Stimulated activated CD8-positive, alpha-beta memory T cell treated with anti-CD3 and anti-CD28 coated beads, Interleukin-4, amount 100 ng/mL, for 48 hours (primary cell): ENCODE data around the gene SARNP.
A peak's percentile ranks its signal among the peaks of the same experiment; 100 is the strongest.
"Not testable (repeated sequence)": the region's sequence is repeated elsewhere in the genome, so short reads cannot be mapped to it uniquely, and the experiment has no call there.

Experiments
- DNase-seq: peaks from one replicate; pipeline ENCODE4 v3.0.0-alpha.2; 2020

The SARNP gene

DNA sequence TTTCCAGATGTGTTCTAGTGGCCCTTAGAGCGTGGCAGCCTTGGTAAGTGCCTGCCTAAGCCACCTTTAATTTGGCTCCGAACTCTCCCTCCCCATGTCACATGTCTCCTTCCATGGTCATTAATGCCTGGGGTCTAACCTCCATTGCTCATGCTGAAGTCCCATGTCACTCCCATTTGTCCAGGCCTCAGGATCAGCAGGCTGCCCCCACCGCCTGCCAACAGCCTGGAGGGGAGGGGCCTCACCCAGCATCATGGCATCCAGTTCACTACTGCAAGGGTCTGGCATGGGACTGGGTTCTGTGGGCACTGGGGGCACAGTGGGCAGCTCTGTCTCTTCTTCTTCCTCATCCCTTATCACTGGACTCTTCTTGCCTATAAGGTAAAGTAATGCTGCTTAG is 20.8 kb upstream of the SARNP start:
- DNase-seq: no peak

DNA sequence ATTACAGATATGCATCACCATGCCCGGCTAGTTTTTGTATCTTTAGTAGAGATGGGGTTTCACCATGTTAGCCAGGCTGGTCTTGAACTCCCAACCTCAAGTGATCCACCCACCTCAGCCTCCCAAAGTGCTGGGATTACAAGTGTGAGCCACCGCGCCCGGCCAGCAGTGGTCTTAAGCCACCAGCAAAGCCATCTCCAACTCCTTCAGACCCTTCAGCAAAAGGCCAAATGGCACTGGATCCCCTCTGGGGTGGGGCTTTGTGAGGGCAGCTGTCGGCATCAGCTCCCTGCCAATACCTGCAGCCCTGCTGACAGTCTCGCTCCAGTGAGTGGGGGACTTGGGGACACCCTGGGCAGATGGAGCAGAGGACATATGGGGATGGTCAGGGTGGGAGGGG is 16.9 kb upstream of the SARNP start:
- DNase-seq: not testable (repeated sequence)

DNA sequence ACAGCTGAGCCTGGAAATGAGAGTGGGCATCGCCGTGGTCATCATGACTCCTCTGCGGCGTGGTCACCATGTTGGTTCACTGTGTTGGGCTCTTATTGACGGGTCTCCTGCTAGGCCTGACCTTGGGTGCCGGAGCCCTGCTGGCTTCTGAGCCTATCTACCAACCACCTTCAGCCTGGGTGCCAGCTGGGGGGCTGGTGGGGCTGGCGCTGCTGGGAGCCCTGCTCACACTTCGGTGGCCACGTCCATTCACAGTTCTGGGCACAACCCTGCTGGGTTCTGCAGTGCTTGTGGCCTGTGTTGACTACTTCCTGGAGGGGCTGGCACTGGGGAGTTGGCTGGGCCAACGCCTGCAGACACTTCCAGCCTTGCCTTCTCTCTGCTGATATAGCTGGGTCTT is 15.5 kb upstream of the SARNP start:
- no peak for DNase-seq

DNA sequence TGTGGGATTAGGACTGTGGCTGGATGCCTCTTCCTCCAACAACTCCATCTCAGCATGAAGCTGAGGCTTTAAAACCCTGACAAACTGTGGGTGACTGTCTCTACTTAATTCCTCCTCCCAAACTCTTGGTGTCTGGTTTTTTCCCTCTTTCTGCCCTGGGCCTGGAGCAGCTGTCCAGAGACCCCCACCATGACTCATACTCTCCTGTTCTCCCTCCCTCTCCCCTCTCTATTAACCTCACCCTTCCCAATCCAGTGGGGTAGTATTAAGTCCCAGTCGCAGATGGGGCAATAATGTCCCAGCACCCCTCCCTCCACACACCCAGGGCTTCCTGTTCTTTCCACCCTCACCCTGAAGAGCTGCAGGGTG is 13.9 kb upstream of the SARNP start:
- DNase-seq: no peak

DNA sequence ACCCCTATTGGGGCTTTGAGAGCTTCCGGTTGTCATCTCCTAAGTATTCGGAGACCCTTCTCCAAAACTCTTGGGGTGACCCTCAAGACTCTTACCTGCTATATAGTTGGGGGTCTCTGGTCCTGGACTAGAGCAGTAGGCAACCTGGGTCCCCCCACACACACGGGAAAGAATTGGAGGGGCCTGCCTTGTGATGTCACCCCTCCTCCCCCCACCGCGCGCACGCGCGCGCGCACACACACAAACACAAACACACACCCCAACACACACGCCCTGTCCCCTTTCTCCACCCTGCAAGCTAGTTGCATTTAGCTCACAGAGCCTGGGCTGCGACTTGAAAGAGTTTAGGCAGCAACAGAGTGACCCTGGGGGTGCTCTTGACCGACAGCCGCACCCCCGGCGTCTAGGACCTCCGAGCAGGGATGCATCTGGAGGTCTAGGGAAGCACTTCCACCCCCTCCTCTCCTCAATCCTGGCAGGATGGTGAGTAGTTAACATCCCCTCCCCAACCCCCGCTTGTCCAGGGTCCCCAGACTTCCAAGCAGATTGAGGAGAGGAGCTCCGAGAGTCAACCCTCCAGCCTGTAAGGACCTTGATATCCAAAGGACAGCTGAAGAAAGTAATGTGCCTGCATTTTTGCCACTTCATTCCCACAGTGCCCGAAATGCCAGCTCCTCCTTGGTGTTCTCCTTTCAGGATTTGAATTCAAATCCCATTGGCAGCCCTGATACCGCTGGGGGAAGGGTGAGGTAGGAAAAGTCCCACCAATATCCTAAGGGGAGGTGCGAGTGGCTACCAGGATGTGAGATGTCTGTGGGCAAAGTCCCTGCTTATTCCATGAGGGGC is 13.3 kb upstream of the SARNP start:
- DNase-seq: peak; percentile 73

DNA sequence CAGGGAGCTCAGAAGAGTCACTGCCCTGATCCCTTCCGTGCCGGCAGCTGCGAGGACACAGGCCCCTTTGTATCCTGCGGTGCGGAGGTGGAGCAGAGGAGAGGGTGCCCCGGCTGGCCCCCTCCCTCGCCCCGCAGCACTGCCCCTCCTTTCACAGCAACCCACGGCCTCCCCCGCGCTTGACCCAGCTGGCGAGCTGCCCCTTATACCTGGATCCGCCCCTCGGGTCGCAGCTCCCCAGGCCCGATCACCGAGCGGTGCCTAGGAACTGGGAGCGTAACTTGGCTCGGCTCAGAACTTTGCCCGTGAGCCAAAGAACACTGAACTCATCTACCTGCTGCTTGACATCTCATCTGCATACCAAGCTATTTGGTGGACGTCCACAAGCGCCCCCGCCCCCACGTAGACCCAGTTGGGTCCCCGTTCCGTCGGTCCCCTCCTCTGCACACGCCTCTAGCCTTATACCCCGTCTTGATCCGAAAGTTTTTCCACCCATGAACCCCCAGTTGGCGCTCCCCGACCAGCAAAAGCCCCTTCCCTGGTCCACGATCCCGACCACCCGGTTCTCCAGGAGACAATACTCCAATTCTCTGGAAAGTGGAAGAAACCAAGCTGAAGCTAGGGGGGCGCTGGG is 12.6 kb upstream of the SARNP start:
- peak; percentile 55 for DNase-seq

DNA sequence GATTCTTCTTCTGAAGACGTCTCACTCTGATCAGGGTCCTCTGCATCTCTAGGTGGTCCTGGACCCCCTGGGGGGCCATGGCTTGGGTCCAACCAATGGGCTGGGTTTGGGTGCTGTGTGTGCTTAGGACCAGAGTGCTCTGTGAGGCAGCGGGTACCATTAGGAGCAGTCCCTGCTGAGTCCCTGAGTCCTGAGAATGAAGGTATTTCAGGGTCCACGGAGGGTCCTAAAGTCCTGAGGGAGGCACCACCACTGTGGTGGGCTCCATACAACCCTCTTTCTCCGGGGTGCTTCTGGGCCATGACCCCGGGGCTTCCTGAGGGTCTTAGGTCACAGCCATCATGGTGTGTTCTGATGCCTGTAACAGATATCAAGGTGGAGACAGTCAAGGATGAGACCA is 10.8 kb upstream of the SARNP start:
- DNase-seq: no peak

DNA sequence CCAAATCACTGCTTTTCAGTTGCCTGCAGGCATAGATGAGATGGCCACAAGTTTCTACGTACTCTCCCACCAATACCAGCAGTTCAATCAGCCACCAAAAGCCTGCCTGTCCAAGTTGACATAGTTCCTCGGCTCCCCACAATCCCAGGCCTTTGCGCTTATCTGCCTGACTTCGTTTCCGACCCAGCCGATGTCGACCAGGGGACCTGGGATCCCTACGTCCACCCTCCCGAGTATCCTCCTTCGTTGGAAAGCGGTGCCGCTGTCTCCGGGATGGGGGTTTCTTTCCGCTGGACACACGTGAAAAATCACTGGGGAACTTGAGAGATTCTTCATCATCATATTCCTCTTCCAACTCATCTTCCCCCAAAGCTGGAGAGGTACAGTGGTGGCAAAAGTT is 10.3 kb upstream of the SARNP start:
- DNase-seq: no peak

DNA sequence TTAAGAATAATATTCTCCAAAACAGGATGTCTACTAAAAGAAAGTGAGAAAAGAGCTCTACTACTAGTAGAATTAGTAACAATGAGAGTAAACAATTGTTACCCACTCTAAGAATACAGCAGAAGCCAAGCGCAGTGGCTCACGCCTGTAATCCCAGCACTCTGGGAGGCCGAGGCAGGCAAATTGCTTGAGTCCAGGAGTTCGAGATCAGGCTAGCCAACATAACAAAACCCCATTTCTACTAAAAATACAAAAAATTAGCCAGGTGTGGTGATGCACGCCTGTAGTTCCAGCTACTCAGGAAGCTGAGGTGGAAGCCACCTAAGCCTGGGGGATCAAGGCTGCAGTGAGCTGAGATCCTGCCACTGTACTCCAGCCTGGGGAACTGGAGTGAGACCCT is 7.2 kb upstream of the SARNP start:
- DNase-seq: no peak

DNA sequence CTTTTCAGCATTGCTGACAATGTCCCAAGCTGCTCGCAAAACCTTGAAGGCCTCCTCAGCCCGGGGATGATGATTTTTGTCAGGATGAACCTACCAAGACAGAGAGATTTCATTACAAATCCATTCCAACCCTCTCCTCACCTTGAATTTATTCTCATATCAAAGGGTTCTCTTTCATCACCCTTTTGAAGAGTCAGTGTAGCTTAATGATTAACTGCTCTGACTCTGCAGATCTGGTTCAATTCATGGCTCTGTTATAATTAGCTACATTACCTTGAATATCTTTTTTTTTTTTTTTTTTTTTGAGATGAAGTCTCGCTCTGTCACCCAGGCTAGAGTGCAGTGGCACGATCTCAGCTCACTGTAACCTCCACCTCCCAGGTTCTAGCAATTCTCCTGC is 5.9 kb upstream of the SARNP start:
- DNase-seq: no peak

DNA sequence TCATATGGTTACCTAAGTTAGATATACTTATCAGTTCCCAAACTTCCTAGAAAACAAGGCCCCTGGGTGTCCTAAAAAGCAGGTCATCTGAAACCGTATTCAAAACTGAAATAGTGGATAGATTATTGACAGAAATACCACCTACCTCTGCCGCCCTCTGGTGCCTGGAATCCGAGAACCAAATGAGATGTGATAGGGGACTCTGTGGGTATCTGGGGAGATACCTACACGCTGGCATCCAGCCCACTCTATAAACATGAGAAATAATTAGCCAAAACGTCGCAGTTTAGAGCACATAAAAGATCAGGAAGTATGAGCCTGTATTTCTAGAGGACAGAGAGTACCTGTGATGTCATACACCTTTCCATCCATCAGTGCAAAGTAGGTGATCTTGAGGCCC is 4.7 kb upstream of the SARNP start:
- no peak for DNase-seq

DNA sequence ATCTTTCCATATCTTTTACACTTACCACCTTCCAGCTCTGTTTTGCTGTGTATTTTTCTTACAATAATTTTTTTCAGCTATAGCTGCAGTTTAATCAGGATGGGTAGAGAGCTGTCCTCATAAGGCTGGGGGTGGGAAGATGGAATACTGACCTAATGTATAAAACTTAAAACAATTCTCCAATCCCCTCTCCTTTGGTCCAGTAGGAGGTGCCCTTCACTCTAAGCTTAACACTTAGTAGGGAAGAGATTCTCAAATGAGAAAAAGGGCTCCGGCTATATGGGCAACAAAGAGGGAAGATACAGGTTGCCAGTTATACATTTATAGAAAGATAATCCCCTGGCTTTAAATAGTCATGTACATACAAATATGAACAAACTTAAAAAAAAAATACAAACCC is 3.2 kb upstream of the SARNP start:
- no peak for DNase-seq

DNA sequence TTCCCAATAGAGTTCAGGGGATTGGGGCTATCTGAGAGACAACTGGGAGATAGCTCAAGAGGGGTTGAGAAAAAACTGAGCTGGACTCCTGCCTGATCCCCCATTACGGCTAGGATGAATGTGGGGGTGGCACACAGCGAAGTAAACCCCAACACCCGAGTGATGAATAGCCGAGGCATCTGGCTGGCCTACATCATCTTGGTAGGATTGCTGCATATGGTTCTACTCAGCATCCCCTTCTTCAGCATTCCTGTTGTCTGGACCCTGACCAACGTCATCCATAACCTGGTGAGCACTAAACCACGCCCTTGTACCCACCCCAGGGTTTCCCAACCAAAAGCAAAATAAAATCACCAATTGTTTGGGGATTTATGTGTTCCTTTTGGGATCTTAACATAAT is 1.4 kb upstream of the SARNP start:
- DNase-seq: no peak

DNA sequence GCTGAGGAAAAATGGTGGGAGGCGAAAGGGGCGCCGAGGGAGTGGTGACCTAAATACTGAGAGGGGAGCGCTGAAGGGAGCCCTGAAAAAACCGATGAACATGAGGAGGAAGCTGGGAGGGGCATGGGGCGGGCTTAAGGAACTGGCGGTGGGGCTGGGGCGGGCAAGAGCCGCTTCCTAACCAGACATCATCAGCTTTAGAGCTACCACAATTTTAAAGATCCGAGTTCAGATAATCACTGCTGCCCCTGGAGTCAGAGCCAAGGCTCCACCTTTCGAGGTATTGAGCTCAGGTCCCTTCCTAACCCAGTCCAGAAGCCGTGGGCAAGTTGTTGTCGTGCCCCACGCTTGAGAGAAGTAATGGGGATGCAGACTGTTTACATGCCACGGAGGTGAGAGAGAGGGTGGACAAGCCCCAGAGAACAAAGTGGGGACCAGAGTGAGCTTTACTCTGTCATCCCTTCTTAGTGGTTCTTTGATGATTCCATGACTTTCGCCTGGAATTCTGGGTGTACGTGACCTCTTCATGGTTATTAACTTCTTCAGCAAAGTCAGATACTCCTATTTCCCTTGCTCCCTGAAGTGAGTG is 710 bp upstream of the SARNP start:
- DNase-seq: no peak

DNA sequence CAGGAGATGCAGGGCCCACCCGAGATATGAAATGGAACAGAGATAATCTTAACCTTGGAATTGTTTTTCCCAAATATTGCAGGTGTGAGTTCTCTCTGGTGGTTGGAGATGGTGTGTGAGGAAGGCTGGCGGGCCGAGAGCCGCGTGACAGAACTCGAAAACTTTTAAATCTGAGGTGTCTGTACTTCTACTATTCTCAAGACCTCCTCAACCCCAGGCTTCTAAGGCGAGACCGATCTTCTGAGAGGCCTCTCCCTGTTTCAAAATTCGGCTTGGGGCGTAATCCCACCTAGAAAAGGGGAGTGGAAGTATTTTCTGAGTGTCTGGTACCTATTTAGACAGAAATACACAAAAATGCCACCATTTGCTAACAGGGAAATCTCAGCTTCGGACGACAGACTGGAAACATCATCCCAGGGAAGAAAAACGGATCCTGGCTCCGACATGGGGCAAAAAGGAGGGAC is 611 bp downstream of the SARNP start:
- no peak for DNase-seq

DNA sequence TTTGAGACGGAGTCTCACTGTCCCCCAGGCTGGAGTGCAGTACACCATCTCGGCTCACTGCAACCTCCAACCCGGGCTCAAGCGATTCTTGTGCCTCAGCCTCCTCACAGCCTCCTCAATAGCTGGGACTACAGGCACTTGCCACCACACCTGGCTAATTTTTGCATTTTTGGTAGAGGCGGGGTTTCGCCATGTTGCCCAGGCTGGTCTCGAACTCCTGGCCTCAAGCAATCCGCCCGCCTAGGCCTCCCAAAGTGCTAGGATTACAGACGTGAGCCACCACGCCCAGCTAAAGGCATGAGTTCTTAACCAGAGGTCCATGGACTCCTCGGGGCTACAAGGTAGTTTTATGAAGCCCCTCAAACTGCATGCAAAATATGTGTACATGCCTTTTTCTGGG is 2.1 kb downstream of the SARNP start:
- DNase-seq: no peak

DNA sequence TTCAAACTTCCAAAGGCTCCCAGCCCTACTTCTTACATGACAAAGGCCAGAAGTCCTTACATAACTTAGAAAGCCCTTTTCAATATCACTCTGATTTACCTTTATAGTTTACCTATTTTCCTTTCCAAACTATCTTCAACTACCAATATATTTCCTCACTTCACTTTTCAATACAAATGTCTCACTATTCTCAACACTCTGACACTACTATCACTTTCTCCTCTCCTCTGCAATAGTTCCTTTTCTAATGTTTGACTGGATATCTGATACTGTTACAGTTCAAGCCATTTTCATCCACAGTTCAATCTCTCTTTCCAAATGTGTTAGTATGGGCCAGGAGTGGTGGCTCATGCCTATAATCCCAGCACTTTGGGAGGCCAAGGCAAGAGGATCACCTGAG is 3.3 kb downstream of the SARNP start:
- DNase-seq: no peak

DNA sequence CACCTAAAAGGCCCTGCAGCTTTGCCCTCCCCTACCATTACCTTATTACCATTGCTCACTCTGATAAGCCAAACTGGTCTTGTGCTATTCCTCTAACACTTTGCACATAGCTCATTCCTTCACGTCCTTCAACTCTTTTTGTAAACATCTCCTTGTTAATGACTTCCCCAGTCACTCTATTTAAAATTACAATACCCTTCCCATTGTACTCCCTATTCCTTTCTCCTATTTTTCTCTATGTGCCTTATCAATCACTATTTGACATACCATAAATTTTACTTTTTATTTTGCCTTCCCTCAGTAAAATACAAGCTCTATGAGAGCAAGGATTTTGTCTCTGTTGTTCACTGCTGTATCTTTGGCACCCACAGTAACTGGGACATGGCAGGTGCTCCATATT is 5.4 kb downstream of the SARNP start:
- DNase-seq: no peak

DNA sequence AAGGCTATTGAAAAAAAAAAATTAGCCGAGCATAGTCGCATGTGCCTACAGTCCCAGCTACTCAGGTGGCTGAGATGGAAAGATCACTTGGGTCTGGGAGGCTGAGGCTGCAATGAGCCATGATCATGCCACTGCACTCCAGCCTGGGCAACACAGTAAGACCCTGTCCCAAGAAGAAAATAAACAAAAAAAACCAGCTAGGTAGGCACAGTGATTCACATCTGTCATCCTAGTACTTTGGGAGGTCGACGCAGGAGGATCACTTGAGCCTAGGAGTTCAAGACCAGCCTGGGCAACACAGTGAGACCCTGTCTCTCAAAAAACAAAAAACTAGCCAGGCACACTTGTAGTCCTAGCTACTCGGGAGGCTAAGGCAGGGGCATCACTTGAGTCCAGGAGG is 8.2 kb downstream of the SARNP start:
- DNase-seq: no peak

DNA sequence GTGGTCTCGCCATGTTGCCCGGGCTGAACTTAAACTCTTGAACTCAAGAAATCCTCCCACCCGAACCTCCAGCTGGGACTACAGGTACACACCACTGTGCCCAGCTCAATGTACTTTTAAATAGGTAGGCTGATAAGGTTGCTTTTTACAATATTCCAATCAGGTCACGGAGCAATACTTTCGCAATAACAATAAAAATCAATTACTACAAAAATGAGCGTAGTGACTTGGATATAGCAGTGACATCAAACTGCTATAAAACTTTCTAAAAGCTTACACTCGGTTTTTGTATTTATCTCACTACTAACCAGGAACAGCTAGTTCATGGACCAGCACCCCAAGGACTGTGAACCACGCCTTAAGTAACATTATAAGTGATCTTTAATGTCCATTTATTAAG is 10.5 kb downstream of the SARNP start:
- no peak for DNase-seq

DNA sequence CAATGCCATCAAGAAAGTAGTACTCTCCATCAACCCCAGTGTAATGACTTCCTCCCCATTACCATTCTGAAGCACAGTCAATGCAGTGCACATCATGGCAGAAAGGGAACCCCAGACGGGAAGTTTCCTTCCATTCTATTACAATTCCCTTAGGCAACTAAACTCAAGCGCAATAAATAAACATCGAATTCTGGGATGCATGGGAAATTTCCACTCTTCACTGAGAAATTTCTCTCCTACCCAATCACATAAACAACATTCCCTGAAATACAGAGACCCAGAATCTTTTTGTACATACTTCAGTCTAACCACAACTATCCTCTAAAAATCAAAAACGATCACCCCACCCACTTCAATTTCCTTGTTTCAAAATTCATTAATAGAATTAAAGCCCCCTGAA is 20.0 kb downstream of the SARNP start:
- no peak for DNase-seq

DNA sequence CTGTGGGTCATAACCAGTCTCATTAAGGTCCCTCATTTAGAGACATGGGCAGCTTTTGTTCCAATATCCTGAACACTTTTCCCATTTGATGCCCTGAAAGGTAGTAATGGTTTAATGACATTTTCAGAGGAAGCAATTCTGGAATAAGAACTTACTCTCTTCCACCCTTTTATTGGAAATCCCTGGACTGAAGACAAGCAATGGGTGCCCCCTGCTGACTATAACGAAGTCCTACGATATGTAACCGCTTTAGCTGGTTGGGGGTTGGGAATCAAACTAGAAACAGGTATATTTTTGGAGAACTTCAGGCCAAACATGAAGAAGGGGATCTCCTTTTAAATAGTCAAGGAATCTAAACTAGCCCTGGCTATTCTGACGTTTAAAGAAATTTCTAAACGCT is 20.5 kb downstream of the SARNP start:
- no peak for DNase-seq

DNA sequence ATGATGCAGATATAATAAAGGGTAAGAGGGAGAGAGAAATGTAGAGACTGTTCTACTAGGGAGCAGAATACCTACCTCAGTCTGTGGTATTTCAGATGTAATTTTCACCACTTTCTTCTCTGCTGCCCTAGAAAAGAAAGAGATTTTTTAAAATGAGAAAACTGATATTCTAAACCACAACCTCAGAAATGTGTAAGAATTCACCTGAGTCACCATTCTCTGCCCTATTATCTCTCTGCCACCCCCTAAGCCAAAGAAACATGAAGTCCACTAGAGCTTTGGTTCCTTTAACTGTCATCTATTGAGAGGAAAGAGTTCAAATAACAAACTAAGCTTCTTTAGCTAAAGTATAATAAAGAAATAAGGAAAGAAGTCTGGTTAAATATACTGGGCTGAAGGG is 21.6 kb downstream of the SARNP start:
- no peak for DNase-seq

DNA sequence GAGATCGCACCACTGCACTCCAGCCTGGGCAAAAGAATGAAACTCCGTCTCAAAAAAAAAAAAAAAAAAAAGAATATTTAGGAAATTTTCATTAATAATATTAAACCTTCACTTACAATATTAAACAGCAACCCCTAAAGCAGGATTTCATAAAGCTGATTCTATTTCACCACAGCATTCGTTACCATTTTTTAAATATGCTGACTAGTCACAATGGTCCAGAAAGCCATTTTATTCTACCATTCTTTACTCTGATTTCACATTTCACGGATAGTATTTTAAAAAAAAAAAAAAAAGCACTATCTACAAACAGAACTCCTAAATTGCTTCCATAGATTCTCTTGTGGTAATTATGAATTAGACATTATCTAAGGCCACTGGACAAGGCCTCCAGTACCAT is 27.6 kb downstream of the SARNP start:
- no peak for DNase-seq

DNA sequence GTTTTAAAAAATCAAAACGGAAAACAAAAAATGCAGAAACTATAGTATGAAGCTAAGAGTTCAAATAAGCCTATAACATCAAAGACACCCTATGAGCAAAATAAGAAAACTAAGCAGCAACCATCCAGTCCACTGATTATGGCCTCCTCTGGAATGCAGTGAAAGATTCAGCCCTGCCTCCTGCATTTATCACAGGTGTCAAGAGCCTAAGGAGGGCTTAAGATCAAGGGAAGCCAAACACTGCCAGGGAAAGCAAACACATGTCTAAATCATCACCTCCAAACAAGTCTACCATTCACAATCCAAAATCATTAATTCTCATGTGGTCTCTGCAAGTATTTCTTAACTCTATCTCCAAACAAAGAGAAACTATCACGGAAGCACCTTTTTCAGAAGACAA is 28.4 kb downstream of the SARNP start:
- DNase-seq: no peak
